NK-92 (cell line): ENCODE results near the gene LLGL2.

Source experiments
- DNase-seq: peaks from one replicate; lab custom pipeline; 2025; ENCODE audit not compliant: unreplicated experiment; lab: John Stamatoyannopoulos, UW

Gene LLGL2

DNA sequence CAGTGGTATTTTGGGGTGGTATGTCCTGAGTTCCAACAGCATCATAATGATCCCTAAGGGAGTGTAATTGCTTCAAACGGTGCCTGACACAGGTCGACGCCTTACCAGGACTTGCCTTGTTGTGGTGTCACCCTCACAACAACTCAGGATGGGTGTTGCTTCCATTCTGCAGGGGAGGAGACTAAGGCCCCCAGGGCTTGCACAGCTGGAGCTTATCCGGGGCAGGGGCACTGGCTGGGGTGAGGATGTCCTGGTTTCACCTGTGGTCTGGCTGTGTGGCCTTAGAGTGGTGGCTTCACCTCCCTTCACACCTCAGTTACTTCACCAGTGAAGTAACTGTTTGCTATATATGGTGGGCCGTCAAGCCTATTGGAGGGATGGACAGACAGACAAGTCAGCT lies 23.3 kb downstream of the LLGL2 start:
- no peak for DNase-seq

DNA sequence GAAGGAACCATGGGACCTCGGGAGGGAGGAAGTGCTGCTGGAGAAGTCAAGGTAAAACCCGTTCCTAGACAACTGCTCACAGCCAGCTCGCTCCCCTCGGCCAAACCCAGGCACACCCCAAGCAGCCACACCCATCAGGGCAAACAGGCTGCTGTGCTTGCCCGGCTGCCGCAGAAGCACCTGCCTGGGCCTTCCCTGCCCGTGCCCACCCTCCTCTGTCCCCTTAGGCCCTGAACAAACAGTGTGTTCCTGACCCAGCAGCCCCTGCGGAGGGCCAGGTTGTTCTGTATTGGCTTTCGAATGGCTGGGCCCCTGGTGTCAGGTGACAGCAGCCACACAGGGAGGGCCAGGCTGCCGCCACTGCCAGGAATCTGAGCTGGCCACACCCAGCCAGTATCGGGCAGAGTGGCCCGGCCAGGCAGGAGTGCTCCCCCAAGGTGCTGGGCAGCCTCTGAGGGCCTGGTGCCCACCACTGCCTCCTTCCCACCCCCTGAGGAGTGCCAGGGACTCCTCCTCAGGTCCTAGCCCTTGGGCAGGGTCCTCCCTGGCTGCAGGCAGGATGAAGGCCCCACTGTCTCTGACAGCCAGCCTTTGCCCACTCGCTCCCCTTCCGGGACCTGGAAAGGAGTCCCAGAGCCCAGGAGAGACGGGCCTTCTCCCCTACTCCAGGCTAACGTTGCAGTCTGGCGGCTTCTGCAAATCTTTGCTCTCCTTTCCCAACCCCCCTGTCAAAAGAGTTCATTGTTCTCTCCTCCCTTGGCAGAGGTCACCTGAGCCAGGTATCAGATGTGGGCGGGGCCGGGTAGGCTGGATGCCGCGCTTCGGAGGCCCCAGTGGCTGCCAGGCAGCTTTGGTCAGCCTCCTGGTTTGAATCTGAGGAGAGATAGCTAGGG lies 24.0 kb downstream of the LLGL2 start:
- no peak for DNase-seq

DNA sequence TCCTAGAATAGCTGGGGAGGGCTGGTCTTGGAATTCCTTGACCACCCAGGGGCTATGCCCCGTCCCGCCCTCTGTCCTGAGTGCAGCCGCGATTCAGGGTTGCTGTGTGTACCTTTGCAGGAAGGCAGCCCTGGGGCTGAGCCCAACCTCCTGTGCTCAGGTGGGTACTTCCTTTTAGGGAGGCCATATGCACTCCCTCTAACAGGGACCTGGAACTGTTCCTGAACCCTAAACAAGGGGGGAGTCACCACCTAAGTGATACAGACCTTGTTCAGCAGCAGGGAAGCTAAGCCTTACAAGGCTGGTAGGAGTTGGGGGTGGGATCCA lies 24.6 kb downstream of the LLGL2 start:
- no peak for DNase-seq

DNA sequence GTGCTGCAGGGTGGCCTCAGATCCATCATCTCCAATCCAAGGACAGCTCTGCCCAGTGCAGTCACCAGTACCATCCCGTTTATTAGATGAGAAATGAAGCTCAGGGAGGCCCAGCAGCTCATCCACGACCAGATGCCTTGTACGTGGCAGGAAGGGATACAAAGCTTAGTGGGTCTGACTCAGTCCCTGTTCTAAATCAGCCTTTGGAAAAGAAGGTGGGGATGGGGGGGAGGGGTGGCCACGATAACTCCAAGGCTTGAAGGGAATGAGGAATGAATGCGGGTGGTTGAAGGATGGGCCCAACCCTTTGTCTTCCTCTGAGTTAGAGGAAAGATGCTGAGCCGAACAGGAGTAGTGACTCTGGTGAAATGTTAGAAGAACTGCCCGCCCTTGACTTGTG lies 25.8 kb downstream of the LLGL2 start:
- DNase-seq, result no peak

DNA sequence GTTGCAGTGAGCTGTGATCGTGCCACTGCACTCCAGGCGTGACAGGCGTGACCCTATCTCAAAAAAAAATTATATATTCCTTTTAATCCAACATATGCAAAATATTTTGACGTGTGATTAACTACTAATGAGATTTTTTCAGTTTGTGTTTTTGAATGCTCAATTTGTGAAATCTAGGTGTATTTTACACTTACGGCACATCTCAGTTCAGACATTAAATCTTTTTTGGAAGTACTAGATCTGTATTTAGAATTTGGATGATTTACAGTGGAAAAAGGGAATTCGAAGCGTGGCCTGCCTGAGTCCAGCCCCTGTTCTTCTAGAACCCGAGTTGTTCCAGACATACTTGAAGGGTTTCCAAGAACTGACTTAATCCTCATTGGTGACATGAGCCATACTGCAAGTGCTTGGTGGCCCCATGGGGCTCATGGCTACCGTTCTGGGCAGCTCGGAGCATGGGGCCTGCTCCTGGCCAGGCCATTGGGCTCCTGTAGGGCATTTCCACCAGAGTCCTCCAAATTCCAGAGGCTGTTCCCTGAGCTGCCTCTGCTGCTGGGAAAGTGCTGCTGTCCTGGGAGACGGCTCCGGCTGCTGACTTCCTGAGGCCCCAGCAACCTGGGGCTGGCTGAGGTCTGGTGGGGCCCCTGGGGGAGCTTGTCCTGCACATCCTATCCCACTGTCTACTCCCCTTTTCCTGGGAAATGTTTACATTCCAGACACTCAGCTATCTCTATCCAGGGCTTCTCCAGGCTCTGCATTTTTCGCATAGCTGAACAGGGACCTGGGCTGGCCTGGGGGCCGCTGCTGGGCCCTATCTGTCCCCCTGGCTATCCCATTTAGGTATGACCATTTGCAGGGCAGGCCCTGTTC lies 27.2 kb downstream of the LLGL2 start:
- no peak for DNase-seq

DNA sequence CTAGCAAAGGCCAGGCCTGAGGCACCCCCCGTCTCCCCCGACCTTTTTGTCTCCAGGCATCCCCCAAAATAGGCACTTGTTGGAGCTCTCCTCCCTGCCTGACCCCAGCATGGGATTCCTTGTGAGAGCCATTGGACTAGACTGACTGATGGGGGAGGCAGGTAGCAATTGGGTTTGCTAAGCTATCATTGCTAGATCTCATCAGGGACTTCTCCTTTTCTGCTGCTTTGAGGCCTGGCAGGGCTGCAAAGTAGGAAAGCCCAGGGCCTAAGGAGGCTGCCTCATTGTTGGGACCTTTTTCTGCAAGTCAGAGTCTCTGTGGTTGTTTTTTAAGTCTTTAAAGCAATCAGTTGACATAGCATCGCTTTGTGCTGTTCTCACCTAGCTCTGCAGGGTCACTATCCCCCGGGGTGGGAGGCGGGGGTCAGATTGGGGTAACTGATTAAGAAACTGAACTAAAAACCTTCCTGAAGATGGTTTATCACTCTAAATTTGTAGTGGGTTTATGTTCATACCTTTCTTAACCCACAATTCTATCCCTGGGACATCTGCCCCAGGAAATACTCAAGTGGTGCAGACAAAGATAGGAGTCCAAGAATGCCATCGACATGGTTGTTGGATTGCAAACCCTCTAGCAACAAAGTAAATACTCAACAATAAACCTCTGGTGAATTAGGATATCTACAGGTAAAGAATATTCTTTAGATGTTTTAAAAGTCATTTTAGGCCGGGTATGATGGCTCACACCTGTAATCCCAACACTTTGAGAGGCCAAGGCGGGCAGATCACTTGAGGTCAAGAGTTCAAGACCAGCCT lies 28.0 kb downstream of the LLGL2 start:
- no peak for DNase-seq

DNA sequence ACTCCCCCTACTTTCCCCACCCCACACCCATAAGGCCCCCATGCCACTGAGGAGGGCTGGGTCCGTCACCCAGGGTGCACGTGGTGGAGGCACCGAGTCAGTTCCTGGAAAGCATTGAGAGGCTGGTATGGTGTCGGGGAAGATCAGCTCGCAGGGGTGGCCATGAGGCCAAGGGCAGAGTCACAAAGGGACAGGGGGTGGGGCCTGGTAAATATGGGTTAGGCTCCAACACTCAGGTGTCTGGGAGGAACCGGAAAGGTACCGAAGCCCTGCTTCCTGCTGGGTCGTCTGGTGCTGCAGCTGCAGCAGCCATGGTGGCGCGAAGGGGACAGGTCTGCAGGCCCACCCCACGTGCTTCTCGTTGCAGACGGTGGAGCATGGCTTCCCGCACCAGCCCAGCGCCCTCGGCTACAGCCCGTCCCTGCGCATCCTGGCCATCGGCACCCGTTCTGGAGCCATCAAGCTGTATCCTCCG lies 30.2 kb downstream of the LLGL2 start:
- no peak for DNase-seq

DNA sequence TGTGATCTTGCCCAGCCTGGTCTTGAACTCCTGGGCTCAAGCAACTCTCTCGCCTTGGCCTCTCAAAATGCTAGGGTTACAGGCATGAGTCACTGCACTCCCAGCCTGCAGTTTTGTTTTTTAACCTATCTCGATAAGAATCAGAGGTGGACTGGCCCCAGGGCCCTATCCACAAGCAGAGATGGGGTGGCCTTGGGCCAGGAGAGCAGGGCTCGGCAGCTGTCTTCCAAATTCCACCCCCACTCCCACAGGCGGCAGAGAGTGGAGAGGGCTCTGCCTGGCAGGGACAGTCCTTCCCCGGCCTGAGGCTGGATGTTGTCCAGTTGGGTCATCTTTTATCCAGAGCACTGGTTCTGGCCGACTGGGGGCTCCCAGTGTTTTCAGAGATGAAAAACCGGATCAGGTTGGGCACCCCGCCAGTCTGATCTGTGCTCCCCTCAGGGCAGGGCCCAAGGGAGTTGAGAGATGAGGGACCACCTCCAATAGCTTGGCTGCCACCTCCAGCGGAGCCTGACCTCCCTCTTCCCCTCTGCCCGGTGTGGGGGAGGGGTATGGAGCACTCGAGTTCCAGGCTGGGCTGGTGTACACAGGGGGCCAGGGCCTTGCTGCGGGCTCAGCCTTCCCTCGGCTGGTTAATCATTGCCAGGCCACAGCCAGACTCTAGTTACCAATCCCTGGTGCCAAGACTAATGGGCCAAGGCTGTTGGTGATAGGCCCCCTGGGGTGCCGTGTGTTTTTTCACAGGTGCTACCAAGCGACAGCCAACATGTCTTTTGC lies 31.8 kb downstream of the LLGL2 start:
- DNase-seq, result no peak

DNA sequence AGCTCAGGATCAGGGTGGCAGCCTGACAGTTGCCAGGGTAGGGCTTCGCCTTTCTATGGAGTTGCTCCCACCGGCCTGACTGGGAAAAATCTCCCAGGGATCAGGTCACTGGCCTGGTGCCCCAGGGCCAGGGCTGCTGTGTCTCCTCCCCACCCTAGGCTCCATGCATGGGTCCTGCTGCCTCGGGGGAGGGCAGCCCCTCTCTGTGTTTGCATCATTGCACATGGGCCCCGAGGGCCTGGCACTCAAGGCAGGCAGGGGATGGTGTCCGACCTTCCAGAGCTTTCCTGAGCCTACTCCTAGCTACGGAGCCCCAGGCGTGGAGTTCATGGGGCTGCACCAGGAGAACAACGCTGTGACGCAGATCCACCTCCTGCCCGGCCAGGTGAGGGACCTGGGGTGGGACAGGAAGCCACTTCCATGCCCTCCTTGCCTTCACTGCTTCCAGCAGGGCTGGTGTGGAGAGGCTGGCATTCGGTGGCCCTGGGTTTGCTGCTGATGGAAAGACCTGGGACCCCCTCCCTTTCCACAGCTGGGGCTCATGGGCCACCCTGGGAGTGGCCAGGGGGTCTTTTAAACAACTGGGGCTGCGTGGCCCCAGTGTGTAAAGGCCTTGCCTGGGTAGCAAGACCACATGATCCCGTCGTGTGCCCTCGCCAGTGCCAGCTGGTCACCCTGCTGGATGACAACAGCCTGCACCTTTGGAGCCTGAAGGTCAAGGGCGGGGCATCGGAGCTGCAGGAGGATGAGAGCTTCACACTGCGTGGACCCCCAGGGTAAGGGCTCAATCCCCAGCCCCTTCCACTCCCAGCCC lies 32.6 kb downstream of the LLGL2 start:
- DNase-seq, result no peak

DNA sequence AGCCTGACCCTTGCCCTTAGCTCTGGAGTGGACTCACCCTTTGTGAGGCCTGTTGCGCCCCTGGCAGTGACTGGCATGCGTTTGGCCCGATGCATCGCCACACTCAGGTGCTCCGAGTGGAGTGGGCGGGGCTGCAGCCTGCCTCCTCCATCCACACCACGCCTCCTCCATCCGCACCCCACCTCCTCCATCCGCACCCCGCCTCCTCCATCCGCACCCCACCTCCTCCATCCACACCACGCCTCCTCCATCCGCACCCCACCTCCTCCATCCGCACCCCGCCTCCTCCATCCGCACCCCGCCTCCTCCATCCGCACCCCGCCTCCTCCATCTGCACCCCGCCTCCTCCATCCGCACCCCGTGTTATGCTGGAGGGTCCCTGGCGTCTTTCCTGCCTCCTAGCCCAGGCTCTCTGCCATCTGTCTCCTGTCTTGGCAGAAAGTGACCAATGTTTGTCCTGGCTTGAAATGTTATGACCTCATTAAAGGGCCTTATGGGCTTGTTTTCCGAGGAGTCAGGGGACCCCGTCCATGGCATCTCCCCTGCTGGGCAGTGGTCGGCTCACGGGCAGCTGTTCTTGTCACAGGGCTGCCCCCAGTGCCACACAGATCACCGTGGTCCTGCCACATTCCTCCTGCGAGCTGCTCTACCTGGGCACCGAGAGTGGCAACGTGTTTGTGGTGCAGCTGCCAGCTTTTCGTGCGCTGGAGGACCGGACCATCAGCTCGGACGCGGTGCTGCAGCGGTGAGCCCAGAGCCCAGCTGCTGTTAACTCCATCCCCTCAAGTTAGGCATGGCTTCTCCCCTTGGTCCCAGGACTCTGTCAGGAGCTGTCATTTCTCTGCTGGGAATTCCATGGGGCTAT lies 33.4 kb downstream of the LLGL2 start:
- no peak for DNase-seq

DNA sequence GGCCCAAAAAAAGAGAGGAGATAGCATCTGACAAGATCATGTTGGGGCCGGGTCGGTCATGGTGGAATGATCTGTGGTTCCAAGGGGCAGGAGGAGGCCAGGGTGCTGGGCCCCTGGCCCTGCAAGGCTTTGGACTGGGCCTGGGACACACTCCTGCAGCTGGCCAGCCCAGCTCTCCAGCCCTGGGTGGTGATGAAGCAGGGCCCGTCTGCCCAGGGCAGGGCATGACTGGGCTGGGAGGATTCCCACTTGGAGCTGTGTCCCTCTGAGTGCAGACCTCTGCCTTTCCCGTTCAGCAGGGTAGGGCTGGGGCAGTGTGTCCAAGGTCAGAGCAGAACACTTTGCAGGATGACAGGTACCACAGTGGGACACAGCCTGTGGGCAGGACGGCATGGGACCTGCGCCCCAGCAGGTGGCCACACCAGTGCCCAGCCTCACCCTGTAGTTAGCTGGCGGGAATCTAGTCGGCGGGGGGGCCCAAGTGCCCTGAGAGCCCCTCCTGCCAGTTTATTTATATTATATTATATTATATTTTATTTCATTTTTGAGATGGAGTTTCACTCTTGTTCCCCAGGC lies 34.5 kb downstream of the LLGL2 start:
- DNase-seq, result no peak

DNA sequence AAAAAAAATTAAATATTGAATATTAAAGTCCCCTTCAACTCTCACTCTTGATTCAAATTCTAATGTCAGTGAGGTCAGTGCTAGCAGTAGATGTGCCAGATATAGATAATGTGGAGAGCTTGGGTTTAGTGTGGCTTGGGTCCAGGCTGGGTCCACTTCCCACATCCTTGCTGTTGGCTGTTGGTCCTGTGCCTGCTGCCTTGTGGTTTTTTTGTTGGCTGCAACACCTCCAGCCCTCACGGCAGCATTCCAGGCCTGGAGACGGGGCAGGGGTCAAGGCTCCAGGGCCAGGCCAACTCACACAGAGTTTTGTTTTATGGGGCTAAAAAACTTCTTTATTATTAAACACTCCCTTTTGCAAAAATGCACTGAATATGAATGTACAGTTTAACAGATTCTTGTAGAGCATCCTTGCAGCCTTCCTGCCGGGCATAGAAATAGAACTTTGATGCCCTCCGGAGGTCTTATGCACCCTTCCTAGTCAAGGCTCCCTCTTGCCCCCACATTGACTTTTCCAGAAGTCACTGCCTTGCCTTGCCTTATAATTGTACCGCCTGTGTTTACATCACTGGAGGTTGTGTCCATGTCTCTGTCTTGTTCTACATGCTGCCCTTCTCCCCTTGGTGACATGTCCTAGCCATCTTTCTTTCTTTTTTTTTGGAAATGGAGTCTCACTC lies 36.6 kb downstream of the LLGL2 start:
- no peak for DNase-seq

DNA sequence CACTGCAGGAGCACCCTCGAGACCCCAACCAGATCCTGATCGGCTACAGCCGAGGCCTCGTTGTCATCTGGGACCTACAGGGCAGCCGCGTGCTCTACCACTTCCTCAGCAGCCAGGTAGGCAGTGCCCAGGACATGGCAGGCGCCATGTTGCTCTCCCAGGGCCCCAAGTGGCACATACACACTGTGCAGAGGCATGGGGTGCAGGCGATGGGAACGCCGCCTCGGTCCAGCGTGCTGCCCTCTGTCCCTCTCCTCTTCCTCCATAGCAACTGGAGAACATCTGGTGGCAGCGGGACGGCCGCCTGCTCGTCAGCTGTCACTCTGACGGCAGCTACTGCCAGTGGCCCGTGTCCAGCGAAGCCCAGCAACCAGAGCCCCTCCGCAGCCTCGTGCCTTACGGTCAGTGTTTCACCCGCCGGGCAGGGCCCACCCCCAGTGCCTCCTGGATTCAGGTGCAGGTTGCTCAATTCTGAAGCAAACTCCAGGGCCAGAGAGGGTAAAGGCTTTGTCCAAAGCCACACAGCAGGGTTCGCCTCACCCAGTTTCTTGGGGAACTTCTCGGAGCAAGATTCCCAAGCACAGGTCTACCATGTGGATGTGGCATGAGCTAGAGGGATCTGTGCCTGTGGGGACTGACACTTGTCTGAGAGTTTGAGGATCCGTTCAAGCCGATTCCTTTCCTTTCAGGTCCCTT lies 37.7 kb downstream of the LLGL2 start:
- no peak for DNase-seq

DNA sequence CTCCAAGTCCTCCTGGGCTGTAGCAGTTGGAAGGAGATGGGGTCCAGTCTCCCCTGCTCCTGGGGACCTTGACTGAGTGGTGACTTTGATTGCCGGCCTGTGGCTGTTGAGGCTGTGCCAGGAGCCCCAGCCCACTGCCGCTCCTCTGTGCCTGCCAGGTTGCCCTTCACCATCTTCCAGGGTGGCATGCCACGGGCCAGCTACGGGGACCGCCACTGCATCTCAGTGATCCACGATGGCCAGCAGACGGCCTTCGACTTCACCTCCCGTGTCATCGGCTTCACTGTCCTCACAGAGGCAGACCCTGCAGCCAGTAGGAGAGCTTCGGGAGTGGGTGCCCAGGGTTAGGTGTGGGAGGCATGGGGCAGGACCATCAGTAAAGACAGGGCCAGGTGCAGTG lies 38.7 kb downstream of the LLGL2 start:
- no peak for DNase-seq

DNA sequence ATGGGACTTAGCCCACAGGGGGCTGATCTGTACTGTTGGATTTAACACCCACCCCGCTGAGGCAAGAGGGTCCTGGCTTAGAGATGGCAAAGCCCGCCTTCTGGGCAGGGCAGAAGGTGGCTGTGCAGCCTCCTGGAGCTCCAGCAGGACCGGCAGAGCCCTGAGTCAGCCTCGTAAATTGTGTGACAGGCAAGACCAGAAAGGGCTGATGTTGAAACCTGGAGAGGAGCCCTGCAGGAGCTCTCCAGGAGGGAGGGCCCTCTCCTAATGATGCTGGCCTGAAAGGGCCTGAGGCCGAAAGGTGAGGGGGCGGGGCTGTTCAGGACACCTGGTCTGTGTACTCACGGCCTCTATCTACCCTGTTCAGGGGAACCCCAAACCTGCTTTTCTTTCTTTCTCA lies 39.6 kb downstream of the LLGL2 start:
- DNase-seq, result no peak

DNA sequence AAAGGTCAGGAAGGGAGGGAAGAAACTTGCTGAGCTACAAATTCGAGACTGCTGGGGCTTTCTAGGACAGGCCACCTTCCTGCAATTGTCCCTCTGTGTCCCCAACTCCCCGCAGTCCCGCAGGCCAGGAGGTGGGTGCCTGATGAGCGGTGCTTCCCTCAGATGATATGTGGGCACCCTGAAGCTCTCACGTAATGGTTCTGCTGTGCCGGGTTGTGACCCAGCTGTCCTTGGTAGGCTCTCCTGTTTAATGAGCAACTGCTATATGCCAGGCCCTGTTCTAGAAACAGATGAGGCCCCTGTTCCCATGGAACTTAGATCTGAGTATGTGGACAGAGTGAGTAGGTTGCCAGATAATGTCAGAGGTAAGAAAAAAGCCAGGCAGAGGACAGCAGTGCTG lies 40.1 kb downstream of the LLGL2 start:
- DNase-seq, result no peak

DNA sequence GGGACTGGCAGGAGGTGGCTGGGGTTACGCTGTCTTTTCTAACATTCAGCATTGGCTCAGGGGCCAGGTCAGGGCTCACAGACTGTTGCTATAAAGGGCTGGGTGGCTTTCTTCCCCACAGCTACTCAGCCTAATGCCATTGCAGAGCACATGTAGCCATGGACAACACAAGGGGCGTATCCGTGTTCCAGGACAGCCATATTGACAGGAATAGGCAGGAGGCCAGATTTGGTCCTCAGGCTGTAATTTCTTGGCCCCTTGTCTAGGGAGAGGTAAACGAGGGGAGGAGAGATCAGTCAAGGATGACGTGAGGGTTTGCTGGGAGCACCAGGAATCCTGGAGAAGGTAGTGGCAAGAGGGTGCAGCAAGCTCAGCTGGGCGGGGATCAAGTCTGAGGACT lies 40.9 kb downstream of the LLGL2 start:
- DNase-seq, result no peak
